HEK293 (cell line): ENCODE results near the gene PIGZ.

Source experiments
- CTCF ChIA-PET: fragments of 350-600 bp; formaldehyde crosslinking; extraction: SDS; loops from one replicate; lab custom pipeline; 2021; ENCODE audit warnings: antibody characterized with exemption; lab: Yijun Ruan, JAX
- POLR2A ChIA-PET: fragments of 300-600 bp; formaldehyde crosslinking; extraction: SDS; loops from one replicate; lab custom pipeline; 2020; ENCODE audit warnings: antibody characterized with exemption, inconsistent platforms; lab: Yijun Ruan, JAX
- H3K27ac ChIP-seq: fragments of 200-500 bp; sonication (Bioruptor generic); 2 replicates; pipeline ENCODE4 v1.5.1; 2014; ENCODE audit warnings: low read depth, low read length, control low read depth, inconsistent platforms; ENCODE audit errors: extremely low read depth
- H3K36me3 ChIP-seq, 2 experiments: fragments of 200-500 bp in 1 of 2; sonication (Bioruptor generic) in 1 of 2; 1 replicate in 1 of 2; 2 replicates in 1 of 2; pipeline ENCODE4 v1.5.1; 2014 to 2017; ENCODE audit warnings: inconsistent platforms in 2 of 2, low read length in 2 of 2; ENCODE audit not compliant: control insufficient read depth in 2 of 2, insufficient read depth in 1 of 2
- H3K4me1 ChIP-seq: fragments of 200-500 bp; sonication (Bioruptor generic); 2 replicates; pipeline ENCODE4 v1.5.1; 2014; ENCODE audit warnings: mild to moderate bottlenecking, low read length, inconsistent platforms; ENCODE audit not compliant: control insufficient read depth, insufficient read depth
- H3K4me3 ChIP-seq: 2 replicates; pipeline ENCODE4 v1.5.1; 2011; ENCODE audit warnings: low read depth, mild to moderate bottlenecking, control low read depth, low read length, moderate library complexity
- H3K9me3 ChIP-seq: fragments of 200-500 bp; sonication (Bioruptor generic); 2 replicates; pipeline ENCODE4 v1.5.1; 2014; ENCODE audit warnings: low read depth, low read length, inconsistent platforms; ENCODE audit not compliant: control insufficient read depth, insufficient read depth
- KLF10 ChIP-seq: fragments of 450-650 bp; IDR thresholded peaks from 2 replicates; pipeline ENCODE4 v1.5.1; 2018; ENCODE audit warnings: missing biosample characterization, mild to moderate bottlenecking, missing genetic modification characterization
- KLF16 ChIP-seq: fragments of 450-650 bp; formaldehyde crosslinking; IDR thresholded peaks from 2 replicates; pipeline ENCODE4 v1.5.1; 2017; ENCODE audit warnings: missing biosample characterization, missing genetic modification characterization
- ZFP37 ChIP-seq: fragments of 450-650 bp; formaldehyde crosslinking; IDR thresholded peaks from 2 replicates; pipeline ENCODE4 v1.5.1; 2016; ENCODE audit warnings: missing biosample characterization, missing genetic modification characterization
- ZNF132 ChIP-seq: fragments of 450-650 bp; formaldehyde crosslinking; IDR thresholded peaks from 2 replicates; pipeline ENCODE4 v1.5.1; 2017; ENCODE audit warnings: missing biosample characterization, missing genetic modification characterization, borderline replicate concordance
- ZNF157 ChIP-seq: fragments of 450-650 bp; formaldehyde crosslinking; IDR thresholded peaks from 2 replicates; pipeline ENCODE4 v1.5.1; 2016; ENCODE audit warnings: missing biosample characterization, missing genetic modification characterization
- ZNF19 ChIP-seq: fragments of 450-650 bp; formaldehyde crosslinking; IDR thresholded peaks from 2 replicates; pipeline ENCODE4; 2016; ENCODE audit warnings: missing biosample characterization, missing genetic modification characterization, low read depth
- ZNF2 ChIP-seq: fragments of 450-650 bp; formaldehyde crosslinking; IDR thresholded peaks from 2 replicates; pipeline ENCODE4 v1.5.1; 2016; ENCODE audit warnings: missing biosample characterization, missing genetic modification characterization
- ZNF202 ChIP-seq: fragments of 450-650 bp; formaldehyde crosslinking; IDR thresholded peaks from 2 replicates; pipeline ENCODE4 v1.5.1; 2016; ENCODE audit warnings: missing biosample characterization, missing genetic modification characterization, borderline replicate concordance
- ZNF248 ChIP-seq: fragments of 450-650 bp; formaldehyde crosslinking; IDR thresholded peaks from 2 replicates; pipeline ENCODE4 v1.5.1; 2017; ENCODE audit warnings: missing biosample characterization, missing genetic modification characterization
- ZNF280D ChIP-seq: fragments of 450-650 bp; formaldehyde crosslinking; IDR thresholded peaks from 2 replicates; pipeline ENCODE4 v1.5.1; 2016; ENCODE audit warnings: missing biosample characterization, missing genetic modification characterization
- ZNF341 ChIP-seq: fragments of 450-650 bp; formaldehyde crosslinking; IDR thresholded peaks from 2 replicates; pipeline ENCODE4; 2016; ENCODE audit warnings: low read depth, missing biosample characterization, missing genetic modification characterization
- ZNF426 ChIP-seq: fragments of 450-650 bp; formaldehyde crosslinking; IDR thresholded peaks from 2 replicates; pipeline ENCODE4 v1.5.1; 2017; ENCODE audit warnings: missing biosample characterization, missing genetic modification characterization, mild to moderate bottlenecking, inconsistent platforms, moderate library complexity
- ZNF513 ChIP-seq: fragments of 450-650 bp; IDR thresholded peaks from 2 replicates; pipeline ENCODE4 v1.5.1; 2018; ENCODE audit warnings: missing biosample characterization, missing genetic modification characterization
- ZNF518A ChIP-seq: fragments of 450-650 bp; formaldehyde crosslinking; conservative IDR thresholded peaks from 2 replicates; pipeline ENCODE4 v1.5.1; 2016; ENCODE audit warnings: low read depth, missing biosample characterization, missing genetic modification characterization
- ZNF544 ChIP-seq: fragments of 450-650 bp; formaldehyde crosslinking; IDR thresholded peaks from 2 replicates; pipeline ENCODE4 v1.5.0; 2017; ENCODE audit warnings: missing biosample characterization, missing genetic modification characterization
- ZNF549 ChIP-seq: fragments of 450-650 bp; IDR thresholded peaks from 2 replicates; pipeline ENCODE4 v1.5.1; 2018; ENCODE audit warnings: missing biosample characterization, missing genetic modification characterization, mild to moderate bottlenecking, inconsistent platforms, moderate library complexity
- ZNF610 ChIP-seq: fragments of 450-650 bp; formaldehyde crosslinking; IDR thresholded peaks from 2 replicates; pipeline ENCODE4 v1.5.1; 2016; ENCODE audit warnings: missing biosample characterization, missing genetic modification characterization, borderline replicate concordance
- ZNF785 ChIP-seq: fragments of 450-650 bp; formaldehyde crosslinking; IDR thresholded peaks from 2 replicates; pipeline ENCODE4 v1.5.1; 2016; ENCODE audit warnings: missing biosample characterization, missing genetic modification characterization

PIGZ gene

GRCh38 chr3:196931828-196932587 lies 36.6 kb downstream of the PIGZ start:
- POLR2A ChIA-PET = no interaction called here
- CTCF ChIA-PET = no interaction called here

More at GRCh38 chr3:196931828-196932587, 36.6 kb downstream of the PIGZ start:
- Histone ChIP-seq H3K36me3 (peaks cover 7 to 90% of the 10 kb centered on the region in 2 experiments; a peak in 2 of 3 replicates), H3K9me3 (no peaks in the 10 kb centered on the region), H3K4me1 (no peaks in the 10 kb centered on the region), H3K4me3 (no peak overlapping the region)
- TF ChIP-seq ZNF202 (tag by site-specific recombination) (no peak), KLF16 (no peak), ZNF2 (no peak), ZNF513 (tag by site-specific recombination) (no peak), ZNF157 (no peak), ZNF132 (tag by site-specific recombination) (no peak), ZNF549 (tag by site-specific recombination) (no peak), ZNF610 (no peak), ZNF248 (tag by site-specific recombination) (no peak), ZNF426 (tag by site-specific recombination) (no peak), ZNF518A (tag by site-specific recombination) (no peak), ZNF280D (tag by site-specific recombination) (no peak), ZNF785 (tag by site-specific recombination) (no peak), ZNF19 (tag by site-specific recombination) (no peak), ZFP37 (tag by site-specific recombination) (no peak), ZNF544 (tag by site-specific recombination) (no peak), KLF10 (tag by site-specific recombination) (no peak), ZNF341 (tag by site-specific recombination) (no peak)
- TF ChIP-seq, all 188 proteins: peak for 0
- no peak overlapping the region for H3K27ac ChIP-seq
